Measurements from ENCODE around the gene ZNF445.

Gene ZNF445

GRCh38 chr3:44445786-44446185 lies 31.7 kb downstream of the ZNF445 start:
- TF ChIP-seq CTCF (IDR thresholded peaks at IDR 0.05) = no peak
- no peaks in the 10 kb centered on the region for H3K27me3 Mint-ChIP-seq (ENCODE audit: low read depth, poor library complexity)
- H3K9me3 Mint-ChIP-seq = peaks cover 31% of the 10 kb centered on the region
- no peaks in the 10 kb centered on the region for H3K4me1 Mint-ChIP-seq
- DNase-seq = no peak
- no peak overlapping the region for H3K4me3 Mint-ChIP-seq
- H3K36me3 Mint-ChIP-seq (ENCODE audit: low read depth) = peaks cover 82% of the 10 kb centered on the region
- H3K27ac Mint-ChIP-seq = peak overlapping the region; percentile 11

- Mint-ChIP-seq H3K4me1 (no peaks in the 10 kb centered on the region), H3K9me3 (peaks cover 31% of the 10 kb centered on the region), H3K36me3 (ENCODE audit: low read depth) (peaks cover 82% of the 10 kb centered on the region), H3K4me3 (no peak overlapping the region), H3K27ac (peak overlapping the region; percentile 11), H3K27me3 (ENCODE audit: low read depth, poor library complexity) (no peaks in the 10 kb centered on the region)
- DNase-seq = no peak
- no peak for TF ChIP-seq CTCF (IDR thresholded peaks at IDR 0.05)
Observed at GRCh38 chr3:44444896-44445691, 32.4 kb downstream of the ZNF445 start.

GRCh38 chr3:44444437-44444836 lies 33.0 kb downstream of the ZNF445 start:
- Mint-ChIP-seq H3K27ac (no peak overlapping the region), H3K27me3 (ENCODE audit: low read depth, poor library complexity) (no peaks in the 10 kb centered on the region), H3K9me3 (peaks cover 33% of the 10 kb centered on the region), H3K4me1 (no peaks in the 10 kb centered on the region), H3K4me3 (no peak overlapping the region), H3K36me3 (ENCODE audit: low read depth) (peaks cover 82% of the 10 kb centered on the region)
- no peak for TF ChIP-seq CTCF (IDR thresholded peaks at IDR 0.05)
- no peak for DNase-seq

- no peak for TF ChIP-seq CTCF (IDR thresholded peaks at IDR 0.05)
- no peaks in the 10 kb centered on the region for H3K4me1 Mint-ChIP-seq
- H3K27me3 Mint-ChIP-seq (ENCODE audit: low read depth, poor library complexity) = no peaks in the 10 kb centered on the region
- DNase-seq = no peak
- peaks cover 18% of the 10 kb centered on the region for H3K9me3 Mint-ChIP-seq
- no peak overlapping the region for H3K4me3 Mint-ChIP-seq
- peaks cover 75% of the 10 kb centered on the region for H3K36me3 Mint-ChIP-seq (ENCODE audit: low read depth)
- H3K27ac Mint-ChIP-seq = no peak overlapping the region
Observed at GRCh38 chr3:44442596-44443309, 34.7 kb downstream of the ZNF445 start.

GRCh38 chr3:44439499-44440295 lies 37.8 kb downstream of the ZNF445 start:
- no peaks in the 10 kb centered on the region for H3K27me3 Mint-ChIP-seq (ENCODE audit: low read depth, poor library complexity)
- peaks cover 4% of the 10 kb centered on the region for H3K9me3 Mint-ChIP-seq
- peaks cover 61% of the 10 kb centered on the region for H3K36me3 Mint-ChIP-seq (ENCODE audit: low read depth)
- DNase-seq = no peak
- no peak for TF ChIP-seq CTCF (IDR thresholded peaks at IDR 0.05)
- H3K4me1 Mint-ChIP-seq = no peaks in the 10 kb centered on the region
- H3K27ac Mint-ChIP-seq = no peak overlapping the region
- no peak overlapping the region for H3K4me3 Mint-ChIP-seq
